ENCODE data around the gene KLHL1. TPM values are rescaled to one million over a fixed set of nuclear protein-coding genes. Genes with fewer than 3 reads are reported as not detected.

The KLHL1 gene
- total and polyA plus RNA-seq, 2 of the 13 experiments (the other 11 are each of a cell fraction or from before 2014, with no cell fraction given): 0.01 TPM; not detected in 1

GRCh38 chr13:69956349-69956748, 151.9 kb downstream of the KLHL1 start (continued):
- no peak for TF ChIP-seq GPBP1L1 (CRISPR knock-in tag; IDR thresholded peaks at IDR 0.05)
- no peak for TF ChIP-seq E2F1 (CRISPR knock-in tag; IDR thresholded peaks at IDR 0.05)
- TF ChIP-seq ZNF567 (CRISPR knock-in tag; IDR thresholded peaks at IDR 0.05; ENCODE audit: borderline replicate concordance): no peak
- TF ChIP-seq ZNF468 (CRISPR knock-in tag; IDR thresholded peaks at IDR 0.05): no peak
- no peak for TF ChIP-seq NFKBIZ (CRISPR knock-in tag; IDR thresholded peaks at IDR 0.05)
- TF ChIP-seq ATM (IDR thresholded peaks at IDR 0.05; ENCODE audit: borderline replicate concordance): no peak
- no peak for TF ChIP-seq NFIB (CRISPR knock-in tag; IDR thresholded peaks at IDR 0.05; ENCODE audit: borderline replicate concordance)

- H3K36me3 ChIP-seq (replicated peaks in 1 of 2; ENCODE audit: control insufficient read depth in 1 of 2, insufficient read depth in 2 of 2, low read length in 2 of 2): no peaks in the 10 kb centered on the region
- CTCF ChIA-PET (ENCODE audit: low intra/inter-chr PET ratio, low total read pairs): no interaction called here
- H3K9ac ChIP-seq (ENCODE audit: insufficient read depth, low read depth, low read length): no peak overlapping the region
- H4K20me1 ChIP-seq (ENCODE audit: insufficient read depth, low read length): no peaks in the 10 kb centered on the region
- H2AFZ ChIP-seq (ENCODE audit: low read length): no peak overlapping the region
- in situ Hi-C loops (cut with HindIII; ENCODE audit: extremely low pct_ligation_motif_present, low pct_unique_long_range_greater_than_20kb): no loop called here
- no peaks in the 10 kb centered on the region for H3K4me1 ChIP-seq (ENCODE audit: insufficient read depth, low read length)
- no peaks in the 10 kb centered on the region for H3K27me3 ChIP-seq (ENCODE audit: control insufficient read depth in 1 of 2, insufficient read depth in 2 of 2, low read length in 2 of 2)
- ATAC-seq: no peak
- FAIRE-seq: no peak
- H3K27ac ChIP-seq (ENCODE audit: extremely low read length, insufficient read depth, low read length): no peak overlapping the region
- BruUV-seq (replicated peaks): no TSS peak
- H3K9me3 ChIP-seq (ENCODE audit: low read length): no peaks in the 10 kb centered on the region
- POLR2A ChIA-PET: no interaction called here
- H3K79me2 ChIP-seq (ENCODE audit: insufficient read depth, low read length): no peaks in the 10 kb centered on the region
- intact Hi-C loops (cut with micrococcal nuclease; ENCODE audit: unreplicated experiment): no loop called here
- DNase-seq (ENCODE audit: low spot score): no peak
- H3K4me3 ChIP-seq (replicated peaks in 1 of 3; ENCODE audit: insufficient read depth in 1 of 3, low read depth in 2 of 3, low read length in 3 of 3): no peak overlapping the region
- H3K4me2 ChIP-seq (ENCODE audit: low read depth, low read length): no peak overlapping the region
- TF ChIP-seq ZNF629 (CRISPR knock-in tag; conservative IDR thresholded peaks at IDR 0.05) (no peak), GATA4 (IDR thresholded peaks at IDR 0.05; ENCODE audit: borderline replicate concordance, low read depth) (no peak), BHLHE40 (IDR thresholded peaks at IDR 0.05; ENCODE audit: low read length) (no peak), ZMAT5 (CRISPR knock-in tag; IDR thresholded peaks at IDR 0.05; ENCODE audit: borderline replicate concordance, low read depth) (no peak), KDM4B (CRISPR knock-in tag; IDR thresholded peaks at IDR 0.05) (no peak), BRD4 (CRISPR knock-in tag; IDR thresholded peaks at IDR 0.05) (no peak), ZNF496 (CRISPR knock-in tag; IDR thresholded peaks at IDR 0.05; ENCODE audit: insufficient replicate concordance) (no peak), RXRA (CRISPR knock-in tag; IDR thresholded peaks at IDR 0.05) (no peak), THRA (CRISPR knock-in tag; IDR thresholded peaks at IDR 0.05; ENCODE audit: borderline replicate concordance) (no peak), ZNF264 (CRISPR knock-in tag; IDR thresholded peaks at IDR 0.05) (no peak), PRDM15 (CRISPR knock-in tag; IDR thresholded peaks at IDR 0.05) (no peak)
Observed at GRCh38 chr13:69955271-69955670, 153.0 kb downstream of the KLHL1 start.
